ENCODE measurements around the gene TMEM270. TPM values are rescaled to one million over a fixed set of nuclear protein-coding genes. Genes with fewer than 3 reads are reported as not detected.
"Not testable (repeated sequence)": the region's sequence is repeated elsewhere in the genome, so short reads cannot be mapped to it uniquely, and the experiment has no call there.

TMEM270 gene
- polyA plus RNA-seq, 1 of the 3 experiments (the other 2 are of a cell fraction) = 0.71 TPM

GRCh38 chr7:73833251-73833919 lies 27.6 kb upstream of the TMEM270 start:
- Histone ChIP-seq H3K4me3 (ENCODE audit: low read depth in 2 of 2, low read length in 1 of 2) (no peak overlapping the region), H3K79me2 (ENCODE audit: insufficient read depth) (no peaks in the 10 kb centered on the region), H3K4me2 (no peak overlapping the region), H3K4me1 (ENCODE audit: control insufficient read depth in 1 of 2, insufficient read depth in 2 of 2, low read depth in 1 of 2, low read length in 1 of 2) (peaks cover 16 to 35% of the 10 kb centered on the region in 2 experiments; a peak in 3 of 4 replicates), H3K9ac (no peak overlapping the region), H3K9me3 (no peaks in the 10 kb centered on the region), H3K27me3 (ENCODE audit: insufficient read depth) (no peaks in the 10 kb centered on the region), H4K20me1 (ENCODE audit: insufficient read depth) (no peaks in the 10 kb centered on the region), H3K27ac (ENCODE audit: low read depth in 2 of 2, low read length in 1 of 2) (no peak overlapping the region), H3K36me3 (replicated peaks in 1 of 2; ENCODE audit: control insufficient read depth in 1 of 2, insufficient read depth in 2 of 2, low read length in 1 of 2) (no peaks in the 10 kb centered on the region), H3F3A (replicated peaks; ENCODE audit: insufficient read depth) (peaks cover 10% of the 10 kb centered on the region), H2AFZ (ENCODE audit: low read depth) (no peak overlapping the region), H3K9me2 (no peaks in the 10 kb centered on the region)
- WGBS (ENCODE audit: low lambda C conversion rate) = 84% methylated on average over 13 of the region's 13 CpGs
- DNase-seq = no peak
- peak; percentile 58; the same call in 1 of the 2 replicates for TF ChIP-seq REST (IDR thresholded peaks at IDR 0.05; ENCODE audit: low read depth, low read length)
- no peak for TF ChIP-seq SMC3 (IDR thresholded peaks at IDR 0.05; ENCODE audit: low read depth, low read length)
- ChIA-PET POLR2A (interaction anchor here (0.7 to 1.3 kb wide), 2 partner anchors 9 to 11 kb away, joined by 3 read pairs; partner anchors contain the start of gene METTL27), CTCF (interaction anchor here (0.6 to 2.3 kb wide), 8 partner anchors 8 to 374 kb away, joined by 3 to 8 read pairs (median 4); no protein-coding TSS in a partner anchor)

- ChIA-PET POLR2A (no interaction called here), CTCF (interaction anchor here (2.3 kb wide), 1 partner anchor 12 kb away, joined by 7 read pairs; no protein-coding TSS in a partner anchor)
- TF ChIP-seq MAX (IDR thresholded peaks at IDR 0.05; ENCODE audit: low read depth) (no peak), TAF1 (IDR thresholded peaks at IDR 0.05; ENCODE audit: borderline replicate concordance, low read depth, low read length) (no peak), TCF12 (IDR thresholded peaks at IDR 0.05) (no peak), MEF2A (IDR thresholded peaks at IDR 0.05; ENCODE audit: borderline replicate concordance, low read depth) (no peak), RXRA (IDR thresholded peaks at IDR 0.05; ENCODE audit: borderline replicate concordance, low read depth) (no peak), CTCF (IDR thresholded peaks at IDR 0.05) (no peak), YY1 (IDR thresholded peaks at IDR 0.05; ENCODE audit: low read depth) (no peak), GABPA (IDR thresholded peaks at IDR 0.05; ENCODE audit: low read depth) (no peak), USF2 (IDR thresholded peaks at IDR 0.05; ENCODE audit: borderline replicate concordance, low read depth, low read length) (no peak), POLR2AphosphoS5 (IDR thresholded peaks at IDR 0.05; ENCODE audit: low read depth, low read length) (no peak), GATA2 (CRISPR knock-in tag; IDR thresholded peaks at IDR 0.05) (no peak)
- H4K20me1 ChIP-seq (ENCODE audit: insufficient read depth) = no peaks in the 10 kb centered on the region
- H3K36me3 ChIP-seq (replicated peaks in 1 of 2; ENCODE audit: control insufficient read depth in 1 of 2, insufficient read depth in 2 of 2, low read length in 1 of 2) = no peaks in the 10 kb centered on the region
- H3K27me3 ChIP-seq (ENCODE audit: insufficient read depth) = no peaks in the 10 kb centered on the region
- H2AFZ ChIP-seq (ENCODE audit: low read depth) = no peak overlapping the region
- no peak overlapping the region for H3K27ac ChIP-seq (ENCODE audit: low read depth in 2 of 2, low read length in 1 of 2)
- H3K9me2 ChIP-seq = no peaks in the 10 kb centered on the region
- H3K4me1 ChIP-seq (ENCODE audit: control insufficient read depth in 1 of 2, insufficient read depth in 2 of 2, low read depth in 1 of 2, low read length in 1 of 2) = peaks cover 10 to 24% of the 10 kb centered on the region in 2 experiments; a peak in 3 of 4 replicates
- no peaks in the 10 kb centered on the region for H3K79me2 ChIP-seq (ENCODE audit: insufficient read depth)
- H3K4me2 ChIP-seq = no peak overlapping the region
- peaks cover 9% of the 10 kb centered on the region for H3F3A ChIP-seq (replicated peaks; ENCODE audit: insufficient read depth)
- 87% methylated on average over 11 of the region's 11 CpGs for WGBS (ENCODE audit: low lambda C conversion rate)
- DNase-seq = peak; percentile 35
- H3K9me3 ChIP-seq = no peaks in the 10 kb centered on the region
- H3K4me3 ChIP-seq (ENCODE audit: low read depth in 2 of 2, low read length in 1 of 2) = no peak overlapping the region
- H3K9ac ChIP-seq = no peak overlapping the region
These were observed 26.2 kb upstream of the TMEM270 start for GRCh38 chr7:73834626-73835191.

GRCh38 chr7:73837167-73837566 lies 23.8 kb upstream of the TMEM270 start:
- H3K36me3 ChIP-seq (replicated peaks in 1 of 2; ENCODE audit: control insufficient read depth in 1 of 2, insufficient read depth in 2 of 2, low read length in 1 of 2); H3K27ac ChIP-seq (ENCODE audit: low read depth in 2 of 2, low read length in 1 of 2); H3K9me3 ChIP-seq; H2AFZ ChIP-seq (ENCODE audit: low read depth); H3K9me2 ChIP-seq; H3K79me2 ChIP-seq (ENCODE audit: insufficient read depth); H3K4me1 ChIP-seq (ENCODE audit: control insufficient read depth in 1 of 2, insufficient read depth in 2 of 2, low read depth in 1 of 2, low read length in 1 of 2); H3K9ac ChIP-seq; H3F3A ChIP-seq (replicated peaks; ENCODE audit: insufficient read depth); H3K27me3 ChIP-seq (ENCODE audit: insufficient read depth); H3K4me2 ChIP-seq; H3K4me3 ChIP-seq (ENCODE audit: low read depth in 2 of 2, low read length in 1 of 2); DNase-seq; H4K20me1 ChIP-seq (ENCODE audit: insufficient read depth): not testable (repeated sequence)
- POLR2A ChIA-PET = interaction anchor here (0.6 to 1.4 kb wide), 5 partner anchors 8 to 423 kb away, joined by 3 to 6 read pairs (median 4); no protein-coding TSS in a partner anchor
- CTCF ChIA-PET = interaction anchor here (0.7 to 11.5 kb wide), 2 partner anchors 10 to 18 kb away, joined by 3 to 80 read pairs; no protein-coding TSS in a partner anchor

All from SK-N-SH (cell line).